Hypothalamus (tissue), 51 donors: Measurements from ENCODE around the gene AP4S1.

Experiments used
- DNase-seq, 51 donors: peaks; one replicate each; lab custom pipeline; 2025; lab: John Stamatoyannopoulos, UW

The AP4S1 gene

DNA sequence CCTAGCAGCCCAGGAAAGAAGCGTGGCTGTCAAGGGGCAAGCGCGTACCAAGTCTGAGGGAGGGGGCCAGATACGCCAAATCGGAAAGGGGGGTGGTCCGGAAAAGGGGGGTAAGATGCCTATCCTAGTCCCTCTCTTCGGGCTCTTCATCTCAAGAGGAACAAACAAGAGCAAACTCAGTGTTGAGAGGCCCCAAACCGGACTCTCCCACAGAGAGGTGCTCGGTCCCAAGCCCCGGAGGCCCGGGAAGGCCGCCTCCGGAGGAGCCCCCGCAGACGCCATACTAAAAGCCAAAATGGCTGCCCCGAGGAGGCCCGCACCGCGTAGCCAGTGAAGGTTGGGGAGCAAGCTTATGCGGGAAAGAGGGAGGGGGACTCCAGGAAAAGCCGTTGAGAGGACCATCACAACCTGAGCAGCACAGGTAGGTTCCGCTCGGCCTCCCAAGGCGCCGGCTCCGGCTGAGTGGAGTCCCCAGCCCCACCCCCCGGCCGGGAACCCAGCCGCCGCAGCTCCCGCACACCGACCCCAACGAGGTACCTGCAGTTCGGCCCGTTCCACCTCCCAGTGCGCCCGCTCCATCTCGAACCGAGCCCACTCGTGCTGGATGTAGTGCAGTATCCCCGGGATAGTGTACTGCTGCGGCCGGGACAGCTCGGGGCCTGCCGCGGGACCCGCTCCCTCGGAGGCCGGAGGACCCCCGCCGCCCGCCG is at the start of gene AP4S1:
TSS of gene AP4S1 (plus strand) at position 283 of the 710 bp plus-strand sequence. CDS start 40,548 bp downstream, outside the sequence.
- peak in 45 of 51 donors; percentile 6 to 84 (median 52) for DNase-seq

DNA sequence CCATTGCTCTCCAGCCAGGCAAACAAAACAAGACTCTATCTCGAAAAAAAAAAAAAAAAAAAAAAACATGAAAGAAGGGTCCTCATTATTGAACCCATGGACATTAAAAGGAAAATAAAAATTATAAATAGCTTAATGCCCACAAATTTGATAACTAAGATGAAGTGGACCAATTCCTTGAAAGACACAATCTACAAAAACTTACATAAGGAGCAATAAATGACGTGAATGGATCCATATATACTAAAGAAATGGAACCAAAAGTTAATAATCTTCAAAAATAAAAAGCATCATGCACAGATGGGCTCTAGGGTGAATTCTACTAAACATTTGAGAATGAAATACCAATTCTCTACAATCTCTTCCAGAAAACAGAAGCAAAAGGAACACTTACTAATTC is 47.7 kb upstream of the AP4S1 start:
- no peak for DNase-seq

- peak in 3 of 51 donors; percentile 9 to 32 (median 21) for DNase-seq
Measured at GRCh38 chr14:30980106-30980704, 45.2 kb upstream of the AP4S1 start.

- DNase-seq = no peak
Measured at GRCh38 chr14:30980980-30981379, 44.5 kb upstream of the AP4S1 start.

DNA sequence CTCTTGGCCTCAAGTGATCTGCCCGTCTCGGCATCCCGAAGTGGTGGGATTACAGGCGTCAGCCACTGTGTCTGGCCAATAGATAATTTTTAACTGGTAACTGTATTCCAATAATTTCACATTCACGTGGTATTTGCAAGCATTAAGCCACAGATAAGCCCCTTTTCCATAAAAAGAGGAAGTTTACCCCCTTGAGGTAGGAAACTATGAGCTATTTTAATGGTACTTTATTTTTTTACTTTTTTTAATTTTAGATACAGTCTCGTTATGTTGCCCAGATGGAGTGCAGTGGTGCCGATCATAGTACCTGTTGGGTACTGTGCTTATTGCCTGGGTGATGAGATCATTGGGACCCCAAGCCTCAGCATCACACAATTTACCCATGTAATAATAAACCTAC is 42.9 kb upstream of the AP4S1 start:
- no peak for DNase-seq

GRCh38 chr14:30983858-30984257 is 41.6 kb upstream of the AP4S1 start:
- DNase-seq = no peak

- DNase-seq = no peak
Measured at GRCh38 chr14:30985796-30986195, 39.7 kb upstream of the AP4S1 start.

GRCh38 chr14:30988509-30988908 is 36.9 kb upstream of the AP4S1 start:
- no peak for DNase-seq

GRCh38 chr14:30990770-30991169 is 34.7 kb upstream of the AP4S1 start:
- no peak for DNase-seq

DNA sequence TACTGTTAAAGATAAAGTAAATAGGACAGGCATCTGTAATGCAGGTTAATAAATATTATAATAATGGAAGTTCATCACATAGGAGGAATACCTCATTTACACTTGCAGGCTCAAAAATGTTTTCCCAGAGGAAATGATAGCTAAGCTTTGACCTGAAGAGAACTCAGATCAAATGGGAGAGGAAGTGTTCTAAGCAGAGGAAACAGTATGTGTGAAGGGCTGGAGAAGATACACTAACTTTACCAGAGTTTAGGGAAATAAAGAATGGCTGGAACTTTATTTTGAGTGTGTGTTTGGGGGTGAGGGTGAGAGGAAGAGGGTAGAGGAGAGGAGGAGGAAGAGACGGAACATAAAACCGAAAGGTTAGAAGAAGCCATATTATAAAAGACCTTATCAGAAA is 34.0 kb upstream of the AP4S1 start:
- no peak for DNase-seq

DNA sequence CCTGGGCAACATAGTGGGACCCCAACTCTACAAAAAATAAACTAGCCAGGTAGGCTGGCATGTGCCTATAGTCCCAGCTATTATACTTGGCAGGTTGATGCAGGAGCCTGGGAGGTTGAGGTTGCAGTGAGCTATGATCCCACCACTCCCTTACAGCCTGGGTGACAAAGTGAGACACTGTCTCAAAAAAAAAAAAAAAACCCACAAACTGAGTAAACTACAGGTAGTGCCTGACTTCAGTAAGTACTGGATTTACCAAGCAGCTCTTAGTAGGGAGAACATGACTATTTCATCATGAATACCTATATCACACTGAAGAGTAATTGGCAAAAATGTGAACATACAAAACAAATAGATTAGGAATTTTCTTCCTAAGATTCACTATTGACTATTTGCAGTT is 32.4 kb upstream of the AP4S1 start:
- no peak for DNase-seq

DNA sequence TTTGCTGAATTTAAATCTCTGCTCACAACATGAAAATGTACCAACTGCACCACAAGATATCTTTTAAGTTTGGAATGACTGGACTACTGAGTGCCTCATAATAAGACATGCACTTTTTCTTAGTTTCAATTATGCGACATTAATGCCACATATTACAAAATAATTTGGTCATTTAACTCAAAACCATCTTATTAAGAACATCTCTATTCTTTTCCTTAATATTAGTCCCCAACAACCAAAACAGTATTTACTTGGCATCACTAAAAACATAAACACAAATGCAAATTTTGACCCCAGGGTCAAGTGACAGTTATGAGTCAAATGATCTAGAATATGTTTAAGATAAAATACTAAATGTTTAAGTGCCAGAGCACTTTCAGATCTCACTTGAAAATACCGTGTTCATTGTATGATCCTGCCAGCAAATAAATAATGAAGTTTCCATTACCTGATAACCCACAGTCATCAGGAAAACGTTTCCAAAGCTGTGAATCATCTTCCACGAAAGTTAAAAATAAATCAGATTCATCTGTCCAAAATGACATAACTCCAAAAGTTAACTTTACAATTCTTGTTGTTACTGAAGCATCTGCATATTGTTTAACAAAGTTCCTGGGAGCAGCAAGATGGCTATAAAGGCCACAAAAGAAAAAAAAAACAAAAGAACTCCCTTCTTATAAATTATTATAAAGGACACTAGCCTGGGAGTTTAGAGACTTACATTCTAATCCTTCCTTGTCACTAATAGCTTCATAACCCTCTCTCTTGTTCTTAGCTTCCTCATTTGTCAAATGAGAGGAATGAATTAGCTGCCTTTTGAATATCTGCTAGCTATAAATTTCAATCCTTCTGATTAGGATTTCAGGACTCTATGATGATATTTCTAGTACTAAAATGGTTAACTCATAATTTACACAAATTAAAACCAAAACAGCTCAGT is 30.5 kb upstream of the AP4S1 start:
- DNase-seq = no peak

GRCh38 chr14:30995689-30996088 is 29.8 kb upstream of the AP4S1 start:
- DNase-seq = no peak

GRCh38 chr14:30996892-30997659 is 28.4 kb upstream of the AP4S1 start:
- DNase-seq = no peak

DNA sequence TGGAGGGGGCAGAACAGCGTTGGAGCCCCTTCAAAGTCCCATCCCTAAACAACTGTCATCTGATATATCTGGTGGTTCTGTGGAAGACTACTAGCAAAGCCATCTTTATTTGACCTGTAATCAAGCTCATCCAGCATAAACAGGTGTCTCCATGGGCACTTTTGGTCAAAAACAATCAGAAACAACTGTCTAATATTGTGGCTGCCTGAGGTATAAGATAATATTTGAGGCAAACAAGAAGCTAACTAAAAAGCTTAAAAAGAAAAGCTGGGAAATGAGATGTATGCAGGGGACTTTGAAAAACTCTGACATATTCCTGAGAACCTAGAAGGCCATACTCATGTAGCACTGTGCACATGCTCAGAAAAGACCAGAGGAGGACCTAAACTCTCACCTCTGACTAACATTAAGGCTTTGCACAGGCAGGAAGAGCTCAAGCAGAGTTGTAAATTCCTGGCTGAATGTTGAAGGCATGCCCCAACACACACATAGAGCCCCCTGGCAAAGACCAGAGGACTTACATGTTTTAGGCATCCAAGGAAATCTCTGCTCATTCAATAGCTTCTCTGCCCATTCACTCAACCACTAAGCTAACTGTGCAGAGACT is 27.2 kb upstream of the AP4S1 start:
- DNase-seq = no peak

- DNase-seq = no peak
Measured at GRCh38 chr14:30999038-30999773, 26.2 kb upstream of the AP4S1 start.

- DNase-seq = no peak
Measured at GRCh38 chr14:31000629-31001338, 24.7 kb upstream of the AP4S1 start.

DNA sequence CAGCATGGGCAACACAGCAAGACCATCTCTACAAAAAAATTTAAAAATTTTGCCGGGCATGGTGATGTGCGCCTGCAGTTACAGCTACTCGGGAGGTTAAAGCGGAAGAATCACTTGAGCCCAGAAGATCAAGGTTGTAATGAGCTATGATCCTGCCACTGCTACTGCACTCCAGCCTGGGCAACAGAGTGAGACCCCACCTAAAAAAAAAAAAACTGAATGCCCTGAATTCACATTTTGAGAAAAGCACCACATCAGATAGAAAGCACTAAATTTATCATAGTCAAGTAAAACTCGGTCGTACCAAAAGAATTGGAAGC is 24.1 kb upstream of the AP4S1 start:
- no peak for DNase-seq

DNA sequence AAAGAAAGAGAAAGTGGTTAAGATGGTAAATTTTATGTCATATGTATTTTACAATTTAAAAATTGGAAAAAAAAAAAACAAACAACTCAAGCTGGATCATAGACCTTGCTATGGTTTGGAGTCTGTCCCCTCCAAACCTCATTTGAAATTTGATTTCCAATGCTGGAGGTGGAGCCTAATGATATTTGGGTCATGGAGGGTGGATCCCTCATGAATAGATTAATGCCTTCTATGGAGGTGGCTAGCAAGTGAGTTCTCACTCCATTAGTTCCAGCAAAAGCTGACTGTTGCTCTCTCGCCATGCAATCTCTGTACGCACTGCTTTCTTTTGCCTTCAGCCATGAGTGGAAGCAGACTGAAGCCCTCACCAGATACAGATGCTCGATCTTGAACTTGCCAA is 22.2 kb upstream of the AP4S1 start:
- no peak for DNase-seq
